ENCODE data around the gene ARMS2. TPM values are rescaled to one million over a fixed set of nuclear protein-coding genes. Genes with fewer than 3 reads are reported as not detected.

The ARMS2 gene
- not detected for total RNA-seq

DNA sequence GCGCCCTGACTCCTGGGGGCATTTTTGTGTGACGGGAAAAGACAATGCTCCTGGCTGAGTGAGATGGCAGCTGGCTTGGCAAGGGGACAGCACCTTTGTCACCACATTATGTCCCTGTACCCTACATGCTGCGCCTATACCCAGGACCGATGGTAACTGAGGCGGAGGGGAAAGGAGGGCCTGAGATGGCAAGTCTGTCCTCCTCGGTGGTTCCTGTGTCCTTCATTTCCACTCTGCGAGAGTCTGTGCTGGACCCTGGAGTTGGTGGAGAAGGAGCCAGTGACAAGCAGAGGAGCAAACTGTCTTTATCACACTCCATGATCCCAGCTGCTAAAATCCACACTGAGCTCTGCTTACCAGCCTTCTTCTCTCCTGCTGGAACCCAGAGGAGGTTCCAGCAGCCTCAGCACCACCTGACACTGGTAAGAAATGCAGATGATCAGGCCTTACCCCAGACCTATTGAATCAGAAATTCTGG, at the start of gene ARMS2:
TSS of gene ARMS2 (plus strand) at position 51 of the 478 bp plus-strand sequence. CDS start at position 126, 75 bp downstream.

GRCh38 chr10:122461367-122461728, 6.9 kb downstream of the ARMS2 start, which contains the start of gene HTRA1:
Gene HTRA1, plus strand, starts transcription at chr10:122461553. Its CDS starts 100 bp downstream, at chr10:122461653.

Small RNAs within 50 kb of the gene (small RNA-seq; reads per million reads assigned to genes)
- gene MIR3941 (ENCODE audit: low replicate concordance) = not detected

Other genes starting within 250 kb of the ARMS2 start
- gene BTBD16, start 183.4 kb upstream of the ARMS2 start, total RNA-seq = 0.41 TPM
- gene PLEKHA1, start 79.9 kb upstream of the ARMS2 start, total RNA-seq = 69.7 TPM
- 73.6 TPM for gene HTRA1, start 6.9 kb downstream of the ARMS2 start, total RNA-seq
- 0.18 TPM for gene DMBT1, start 106.1 kb downstream of the ARMS2 start, total RNA-seq
- not detected for gene C10orf120, start 245.2 kb downstream of the ARMS2 start, total RNA-seq